Measurements from ENCODE around the gene KCNK1.

The KCNK1 gene

DNA sequence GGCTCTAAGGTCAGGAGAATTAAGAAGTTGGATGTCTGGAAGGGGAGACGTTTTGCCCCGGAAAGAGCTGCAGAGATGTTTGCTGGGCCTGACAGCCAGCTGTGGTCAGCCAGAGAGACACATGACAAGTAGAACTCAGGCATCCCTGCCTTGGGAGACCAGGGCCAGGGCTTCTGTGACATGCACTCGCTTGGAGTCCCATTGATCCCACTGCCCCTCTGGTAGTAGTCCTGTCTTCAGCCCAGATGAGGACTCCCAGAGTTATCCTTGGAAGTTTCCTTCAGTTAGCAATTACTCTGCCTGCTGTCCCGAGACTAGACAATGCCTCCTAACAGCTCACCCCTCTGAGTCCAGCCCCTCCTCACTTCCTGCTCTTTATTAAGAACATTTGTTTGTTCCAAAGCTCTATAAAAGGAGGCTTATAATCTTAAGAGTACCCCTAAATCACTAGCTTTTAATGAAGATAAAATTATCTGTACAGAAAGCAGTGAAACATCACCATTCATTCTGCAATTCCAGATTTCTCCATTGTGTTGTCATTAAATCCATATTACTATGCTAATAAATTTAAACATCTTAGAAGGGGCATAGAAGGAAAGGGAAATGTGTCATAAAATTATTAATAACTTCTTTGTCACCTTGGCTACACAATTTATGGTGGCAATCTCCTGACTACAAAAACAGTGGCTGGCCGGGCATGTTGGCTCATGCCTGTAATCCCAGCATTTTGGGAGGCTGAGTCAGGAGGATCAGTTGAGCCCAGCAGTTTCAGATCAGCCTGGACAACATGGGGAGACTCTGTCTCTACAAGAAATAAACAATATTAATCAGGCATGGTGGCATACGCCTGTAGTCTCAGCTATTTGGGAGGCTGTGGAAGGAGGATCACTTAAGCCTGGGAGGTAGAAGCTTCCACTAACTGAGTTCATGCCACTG lies 94.2 kb downstream of the KCNK1 start:
- Mint-ChIP-seq H3K27ac (no peak overlapping the region), H3K27me3 (peaks cover 10% of the 10 kb centered on the region), H3K4me3 (no peak overlapping the region), H3K36me3 (ENCODE audit: low read depth) (no peaks in the 10 kb centered on the region), H3K9me3 (peaks cover 4% of the 10 kb centered on the region), H3K4me1 (ENCODE audit: low read depth) (no peaks in the 10 kb centered on the region)

DNA sequence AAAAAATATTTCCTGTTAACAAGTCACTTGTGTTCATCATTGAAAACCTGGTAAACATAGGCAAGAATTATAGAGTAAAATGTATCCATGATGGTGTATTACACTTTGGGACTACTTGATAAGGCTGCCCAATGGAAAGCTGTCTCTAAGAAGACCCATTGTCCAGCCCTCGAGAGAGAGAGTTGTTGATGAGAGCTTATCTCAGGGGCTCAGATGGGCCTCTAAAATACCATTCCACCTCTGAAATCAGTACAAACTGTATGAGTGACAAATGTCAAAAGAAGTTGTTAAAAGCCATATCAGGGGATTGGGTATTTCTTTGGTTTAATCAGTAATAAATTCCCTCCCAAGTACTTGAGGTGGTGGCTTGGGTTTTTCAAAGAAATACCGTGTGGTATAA lies 96.1 kb downstream of the KCNK1 start:
- no peak overlapping the region for H3K4me3 Mint-ChIP-seq
- no peaks in the 10 kb centered on the region for H3K4me1 Mint-ChIP-seq (ENCODE audit: low read depth)
- no peak overlapping the region for H3K27ac Mint-ChIP-seq
- H3K27me3 Mint-ChIP-seq: peaks cover 6% of the 10 kb centered on the region
- H3K36me3 Mint-ChIP-seq (ENCODE audit: low read depth): no peaks in the 10 kb centered on the region
- H3K9me3 Mint-ChIP-seq: peaks cover 4% of the 10 kb centered on the region

DNA sequence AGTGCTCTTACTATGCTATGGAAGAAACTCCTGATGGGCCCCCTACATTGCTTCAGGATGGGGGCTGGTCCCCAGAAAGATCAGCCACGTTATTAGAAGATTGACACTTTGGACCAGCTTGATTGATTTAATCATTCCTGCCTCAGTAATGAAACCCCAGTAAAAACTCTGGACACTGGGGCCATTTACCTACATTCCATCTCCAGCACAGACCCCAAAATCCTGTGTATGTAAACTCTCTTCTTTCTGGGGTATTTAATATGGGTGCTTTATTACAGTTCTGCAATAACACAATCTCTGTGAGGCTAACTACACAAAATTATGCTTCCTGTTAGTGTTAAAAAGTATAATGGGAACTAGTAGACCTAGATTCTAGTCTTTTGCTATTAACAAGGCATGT lies 96.6 kb downstream of the KCNK1 start:
- Mint-ChIP-seq H3K27me3 (peaks cover 6% of the 10 kb centered on the region), H3K9me3 (peaks cover 4% of the 10 kb centered on the region)

DNA sequence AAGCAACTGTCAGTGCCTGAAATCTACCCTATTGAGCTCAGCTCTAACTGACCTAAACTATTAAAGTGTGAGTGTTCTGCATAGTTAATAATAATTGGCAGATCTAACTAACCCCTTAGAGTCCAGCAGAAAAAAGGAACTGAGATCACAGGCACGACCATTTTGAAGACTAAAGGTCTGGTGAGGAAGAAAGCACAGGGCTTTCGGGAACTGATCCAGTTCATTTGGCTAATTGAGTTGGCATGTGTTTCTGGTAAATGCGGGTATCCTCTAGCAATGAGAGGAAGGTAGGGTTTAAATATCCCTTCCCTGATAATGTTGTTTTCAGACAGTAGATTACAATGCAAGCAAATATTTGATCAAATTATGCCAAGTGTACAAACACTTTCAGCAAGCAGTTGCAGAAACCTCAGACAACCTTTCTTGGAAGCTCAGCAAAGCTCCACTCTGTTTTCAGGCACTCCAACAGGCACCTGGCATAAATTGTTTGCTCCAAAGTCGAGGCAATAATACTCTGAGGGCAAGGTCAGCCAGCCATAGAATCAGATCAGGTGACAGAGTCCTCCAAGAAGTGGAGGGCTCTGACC lies 100.8 kb downstream of the KCNK1 start:
- Mint-ChIP-seq H3K9me3 (peaks cover 4% of the 10 kb centered on the region), H3K4me3 (no peak overlapping the region), H3K27ac (no peak overlapping the region), H3K4me1 (ENCODE audit: low read depth) (no peaks in the 10 kb centered on the region), H3K27me3 (peaks cover 6% of the 10 kb centered on the region), H3K36me3 (ENCODE audit: low read depth) (no peaks in the 10 kb centered on the region)

More for the DNA sequence above, 96.6 kb downstream of the KCNK1 start:
- Mint-ChIP-seq H3K4me1 (ENCODE audit: low read depth) (no peaks in the 10 kb centered on the region), H3K36me3 (ENCODE audit: low read depth) (no peaks in the 10 kb centered on the region), H3K4me3 (no peak overlapping the region), H3K27ac (no peak overlapping the region)

DNA sequence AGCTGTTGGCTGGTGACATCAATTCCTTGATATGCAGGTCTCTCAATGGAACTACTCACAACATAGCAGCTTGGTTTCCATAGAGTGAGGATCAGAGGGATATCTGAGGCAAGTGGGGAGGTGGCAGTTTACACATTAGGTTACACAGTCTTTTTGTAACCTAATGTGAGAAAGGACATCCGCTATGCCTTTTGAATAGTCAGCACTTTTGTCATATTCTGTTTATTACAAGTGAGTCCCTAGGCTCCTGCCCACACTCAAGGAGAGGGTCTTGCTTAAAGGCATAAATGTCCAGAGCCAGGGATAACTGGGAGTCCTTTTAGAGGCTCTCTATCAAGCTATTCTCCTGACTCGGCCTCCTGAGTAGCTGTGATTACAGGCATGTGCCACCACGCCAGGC lies 104.2 kb downstream of the KCNK1 start:
- H3K27ac Mint-ChIP-seq: no peak overlapping the region
- H3K9me3 Mint-ChIP-seq: no peaks in the 10 kb centered on the region
- no peak overlapping the region for H3K4me3 Mint-ChIP-seq
- peaks cover 3% of the 10 kb centered on the region for H3K27me3 Mint-ChIP-seq
- no peaks in the 10 kb centered on the region for H3K36me3 Mint-ChIP-seq (ENCODE audit: low read depth)
- no peaks in the 10 kb centered on the region for H3K4me1 Mint-ChIP-seq (ENCODE audit: low read depth)

DNA sequence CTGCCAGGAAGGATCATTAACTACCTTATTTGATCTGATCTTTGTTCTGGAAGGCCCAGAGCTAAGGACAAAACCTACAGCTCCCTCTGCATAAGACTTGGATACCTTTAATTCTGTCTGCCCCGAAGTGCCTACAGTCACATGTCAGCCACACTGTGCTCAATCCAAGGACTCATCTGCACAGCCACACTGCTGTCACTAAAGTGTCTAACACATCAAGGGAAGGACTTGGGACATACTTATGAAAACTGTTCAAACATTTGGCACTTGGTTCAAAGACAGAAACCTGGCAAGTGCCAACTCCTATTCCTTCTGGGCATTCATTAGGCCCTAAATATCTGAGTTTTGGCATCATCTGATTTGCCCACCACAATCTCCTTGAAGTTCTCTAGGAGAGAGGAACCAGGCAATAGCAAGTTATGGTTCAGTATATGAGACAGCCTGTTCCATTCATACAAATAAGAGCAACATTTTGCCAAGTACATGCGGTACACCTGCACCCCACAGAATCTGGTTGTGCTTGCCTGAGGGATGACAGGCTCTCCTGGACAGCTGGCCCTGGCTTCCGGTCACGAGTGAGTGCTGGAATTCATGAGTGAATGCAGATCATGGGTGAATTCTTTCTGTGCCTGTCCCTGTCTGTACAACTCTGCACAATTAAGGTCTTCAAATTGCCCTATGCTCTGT lies 105.9 kb downstream of the KCNK1 start:
- Mint-ChIP-seq H3K4me3 (no peak overlapping the region), H3K27me3 (no peaks in the 10 kb centered on the region), H3K27ac (no peak overlapping the region), H3K9me3 (no peaks in the 10 kb centered on the region), H3K4me1 (ENCODE audit: low read depth) (no peaks in the 10 kb centered on the region), H3K36me3 (ENCODE audit: low read depth) (no peaks in the 10 kb centered on the region)

DNA sequence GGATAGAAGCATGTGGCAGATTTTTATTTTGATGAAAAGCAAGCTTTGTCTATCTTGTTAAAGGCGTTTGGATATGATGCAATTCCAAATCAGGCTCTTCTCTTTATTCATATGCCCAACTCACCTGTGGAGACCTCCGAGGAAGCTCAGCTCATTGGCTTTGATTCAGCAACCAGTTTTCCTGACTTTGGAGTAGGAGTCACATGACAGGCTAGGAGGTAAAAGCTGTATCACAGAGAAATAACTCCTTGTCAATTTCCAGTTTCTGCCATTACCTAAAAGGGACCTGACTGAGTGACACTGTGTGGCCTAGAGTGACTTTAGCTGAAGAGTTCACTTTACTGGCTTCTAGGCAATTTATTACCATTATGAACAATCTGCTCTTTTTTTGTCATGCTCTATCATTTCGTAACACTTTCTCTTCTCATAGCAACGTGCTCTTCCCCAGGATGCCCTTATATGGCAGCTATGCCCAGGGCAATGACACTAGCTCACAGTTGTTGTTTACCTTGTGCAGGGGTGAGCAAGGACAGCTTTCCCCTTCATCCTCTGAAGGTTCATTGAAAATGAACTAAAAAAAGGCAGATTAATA lies 107.2 kb downstream of the KCNK1 start:
- Mint-ChIP-seq H3K27ac (no peak overlapping the region), H3K27me3 (no peaks in the 10 kb centered on the region), H3K36me3 (ENCODE audit: low read depth) (no peaks in the 10 kb centered on the region), H3K9me3 (no peaks in the 10 kb centered on the region), H3K4me1 (ENCODE audit: low read depth) (no peaks in the 10 kb centered on the region), H3K4me3 (no peak overlapping the region)
